Ovary (tissue), 3 donors: ENCODE results near the gene NR0B2.

Source experiments
- CTCF ChIP-seq, 3 donors: fragments of 450-650 bp in 2 of 3; fragments of 200-600 bp in 1 of 3; IDR thresholded peaks; one replicate each; pipeline versions ENCODE4 v1.5.1 to v1.8.0; 2016 to 2022; ENCODE audit warnings: antibody characterized with exemption in 3 of 3, mild to moderate bottlenecking in 1 of 3
- POLR2A ChIP-seq: fragments of 450-650 bp; IDR thresholded peaks from one replicate; pipeline ENCODE4 v1.6.1; 2017; ENCODE audit warnings: antibody characterized with exemption, mild to moderate bottlenecking, moderate library complexity
- donor health status: DM: no; HTN: no; CAD: no.

- TF ChIP-seq POLR2A (no peak), CTCF (IDR thresholded peaks at IDR 0.05) (no peak)
Observed at GRCh38 chr1:26888231-26888630, 25.5 kb downstream of the NR0B2 start.
